ENCODE measurements around the gene RAP1A. TPM values are rescaled to one million over a fixed set of nuclear protein-coding genes. Genes with fewer than 3 reads are reported as not detected.
"Not testable (repeated sequence)": the region's sequence is repeated elsewhere in the genome, so short reads cannot be mapped to it uniquely, and the experiment has no call there.

RAP1A gene
- total RNA-seq, 1 experiment from 2014 or later = 50.9 TPM

DNA sequence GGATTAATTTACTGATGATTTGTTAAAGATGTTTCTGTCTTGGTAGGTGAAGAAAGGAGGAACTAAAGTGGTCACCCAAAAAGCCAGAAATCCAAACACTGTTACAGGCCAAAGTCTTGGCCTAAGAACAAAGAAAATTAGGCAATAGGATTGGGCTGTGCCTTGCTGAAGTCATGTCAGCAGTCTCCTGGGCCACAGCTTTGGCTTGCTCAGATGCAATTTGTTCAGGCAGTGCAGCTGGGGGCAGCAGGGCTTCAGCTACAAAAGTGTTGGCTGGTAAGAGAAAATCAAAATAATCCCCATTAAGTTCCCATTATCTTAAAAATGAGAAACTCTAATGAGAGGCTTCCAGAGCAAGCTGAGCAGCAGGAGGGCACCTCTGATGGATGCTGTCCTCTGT is 14.0 kb upstream of the RAP1A start:
- no peak overlapping the region for H3K27ac ChIP-seq (ENCODE audit: low read depth, low read length, poor library complexity, severe bottlenecking)
- no peaks in the 10 kb centered on the region for H3K4me1 ChIP-seq (ENCODE audit: insufficient read depth, low read length, poor library complexity, severe bottlenecking)
- TF ChIP-seq, protein P1, sequence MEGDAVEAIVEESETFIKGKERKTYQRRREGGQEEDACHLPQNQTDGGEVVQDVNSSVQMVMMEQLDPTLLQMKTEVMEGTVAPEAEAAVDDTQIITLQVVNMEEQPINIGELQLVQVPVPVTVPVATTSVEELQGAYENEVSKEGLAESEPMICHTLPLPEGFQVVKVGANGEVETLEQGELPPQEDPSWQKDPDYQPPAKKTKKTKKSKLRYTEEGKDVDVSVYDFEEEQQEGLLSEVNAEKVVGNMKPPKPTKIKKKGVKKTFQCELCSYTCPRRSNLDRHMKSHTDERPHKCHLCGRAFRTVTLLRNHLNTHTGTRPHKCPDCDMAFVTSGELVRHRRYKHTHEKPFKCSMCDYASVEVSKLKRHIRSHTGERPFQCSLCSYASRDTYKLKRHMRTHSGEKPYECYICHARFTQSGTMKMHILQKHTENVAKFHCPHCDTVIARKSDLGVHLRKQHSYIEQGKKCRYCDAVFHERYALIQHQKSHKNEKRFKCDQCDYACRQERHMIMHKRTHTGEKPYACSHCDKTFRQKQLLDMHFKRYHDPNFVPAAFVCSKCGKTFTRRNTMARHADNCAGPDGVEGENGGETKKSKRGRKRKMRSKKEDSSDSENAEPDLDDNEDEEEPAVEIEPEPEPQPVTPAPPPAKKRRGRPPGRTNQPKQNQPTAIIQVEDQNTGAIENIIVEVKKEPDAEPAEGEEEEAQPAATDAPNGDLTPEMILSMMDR (conservative IDR thresholded peaks at IDR 0.05; ENCODE audit: low read depth, low read length) = no peak
- TF ChIP-seq EZH2 (IDR thresholded peaks at IDR 0.05; ENCODE audit: borderline replicate concordance, low read depth, low read length, poor library complexity, severe bottlenecking) = no peak
- intact Hi-C loops (cut with micrococcal nuclease; ENCODE audit: unreplicated experiment) = no loop called here
- no peaks in the 10 kb centered on the region for H3K36me3 ChIP-seq (ENCODE audit: insufficient read depth, low read length, poor library complexity, severe bottlenecking)
- no peaks in the 10 kb centered on the region for H3K27me3 ChIP-seq (replicated peaks; ENCODE audit: insufficient read depth, low read depth, low read length, poor library complexity)
- BruUV-seq (replicated peaks) = no TSS peak
- H3K4me3 ChIP-seq (ENCODE audit: low read depth, low read length, poor library complexity, severe bottlenecking) = no peak overlapping the region
- no peak for DNase-seq (ENCODE audit: low spot score)
- no peaks in the 10 kb centered on the region for H3K9me3 ChIP-seq (ENCODE audit: low read depth, low read length, poor library complexity, severe bottlenecking)
- ChIA-PET POLR2A (ENCODE audit: low non-redundant PET) (no interaction called here), CTCF (no interaction called here)

DNA sequence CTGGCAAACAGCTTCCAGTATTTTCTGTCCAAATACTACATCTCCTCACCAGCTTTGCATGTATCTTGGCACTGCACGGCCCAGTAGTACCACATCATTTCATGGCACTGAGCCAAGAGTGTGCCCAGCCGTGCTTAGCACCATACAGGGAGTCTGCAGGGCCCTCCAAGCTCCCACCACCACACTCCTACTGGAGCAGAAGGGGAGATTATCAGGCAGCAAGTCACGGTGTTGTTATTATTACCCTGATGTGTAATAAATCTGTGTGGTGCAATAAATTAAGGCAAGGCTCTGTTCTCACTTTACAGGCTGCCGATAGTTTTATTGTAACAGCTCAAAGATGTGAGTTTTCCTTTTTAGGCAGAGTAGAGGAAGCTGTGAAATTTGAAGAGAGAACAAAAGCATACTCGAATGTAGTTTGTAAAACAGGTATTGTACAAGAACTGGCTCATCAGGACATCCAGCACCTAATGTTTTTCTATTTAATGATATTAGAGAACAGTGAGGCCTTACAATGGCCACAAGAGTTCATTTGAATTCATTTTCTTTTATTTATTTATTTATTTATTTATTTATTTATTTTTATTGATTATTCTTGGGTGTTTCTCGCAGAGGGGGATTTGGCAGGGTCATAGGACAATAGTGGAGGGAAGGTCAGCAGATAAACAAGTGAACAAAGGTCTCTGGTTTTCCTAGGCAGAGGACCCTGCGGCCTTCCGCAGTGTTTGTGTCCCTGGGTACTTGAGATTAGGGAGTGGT is 13.0 kb upstream of the RAP1A start:
- BruUV-seq (replicated peaks); H3K9me3 ChIP-seq (ENCODE audit: low read depth, low read length, poor library complexity, severe bottlenecking); DNase-seq (ENCODE audit: low spot score); intact Hi-C loops (cut with micrococcal nuclease; ENCODE audit: unreplicated experiment); H3K4me3 ChIP-seq (ENCODE audit: low read depth, low read length, poor library complexity, severe bottlenecking); H3K36me3 ChIP-seq (ENCODE audit: insufficient read depth, low read length, poor library complexity, severe bottlenecking); POLR2A ChIA-PET (ENCODE audit: low non-redundant PET); H3K4me1 ChIP-seq (ENCODE audit: insufficient read depth, low read length, poor library complexity, severe bottlenecking); H3K27ac ChIP-seq (ENCODE audit: low read depth, low read length, poor library complexity, severe bottlenecking); H3K27me3 ChIP-seq (replicated peaks; ENCODE audit: insufficient read depth, low read depth, low read length, poor library complexity); CTCF ChIA-PET: not testable (repeated sequence)

DNA sequence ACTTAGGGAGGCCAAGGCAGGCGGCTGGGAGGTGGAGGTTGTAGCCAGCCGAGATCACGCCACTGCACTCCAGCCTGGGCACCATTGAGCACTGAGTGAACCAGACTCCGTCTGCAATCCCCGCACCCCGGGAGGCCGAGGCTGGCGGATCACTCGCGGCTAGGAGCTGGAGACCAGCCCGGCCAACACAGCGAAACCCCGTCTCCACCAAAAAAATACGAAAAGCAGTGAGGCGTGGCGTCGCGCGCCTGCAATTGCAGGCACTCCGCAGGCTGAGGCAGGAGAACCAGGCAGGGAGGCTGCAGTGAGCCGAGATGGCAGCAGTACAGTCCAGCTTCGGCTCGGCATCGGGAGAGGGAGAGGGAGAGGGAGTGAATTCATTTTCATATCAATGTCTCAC is 11.1 kb upstream of the RAP1A start:
- H3K27ac ChIP-seq (ENCODE audit: low read depth, low read length, poor library complexity, severe bottlenecking); POLR2A ChIA-PET (ENCODE audit: low non-redundant PET); intact Hi-C loops (cut with micrococcal nuclease; ENCODE audit: unreplicated experiment); BruUV-seq (replicated peaks); H3K9me3 ChIP-seq (ENCODE audit: low read depth, low read length, poor library complexity, severe bottlenecking); H3K4me1 ChIP-seq (ENCODE audit: insufficient read depth, low read length, poor library complexity, severe bottlenecking); DNase-seq (ENCODE audit: low spot score); CTCF ChIA-PET; H3K36me3 ChIP-seq (ENCODE audit: insufficient read depth, low read length, poor library complexity, severe bottlenecking); H3K4me3 ChIP-seq (ENCODE audit: low read depth, low read length, poor library complexity, severe bottlenecking); H3K27me3 ChIP-seq (replicated peaks; ENCODE audit: insufficient read depth, low read depth, low read length, poor library complexity): not testable (repeated sequence)

DNA sequence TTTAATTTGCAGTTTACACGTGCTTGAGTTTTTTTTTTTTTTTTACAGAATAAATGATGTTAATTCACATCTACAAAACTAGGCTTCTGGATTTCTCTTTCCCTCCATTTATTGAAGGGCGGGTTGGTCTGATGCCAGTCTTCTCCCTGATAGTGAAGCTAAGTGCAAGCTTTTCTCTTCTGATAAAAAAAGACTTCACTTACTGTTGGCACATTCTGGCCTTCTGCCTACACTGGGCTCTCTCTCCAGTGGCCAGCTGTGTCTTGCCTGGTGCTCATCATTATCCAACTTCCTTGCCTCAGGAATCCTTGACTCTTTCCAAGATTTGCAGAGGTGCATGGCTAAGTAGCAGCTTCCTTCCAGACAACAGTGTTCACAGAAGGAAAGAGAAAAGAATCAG is 7.6 kb upstream of the RAP1A start:
- H3K9me3 ChIP-seq (ENCODE audit: low read depth, low read length, poor library complexity, severe bottlenecking) = no peaks in the 10 kb centered on the region
- H3K4me1 ChIP-seq (ENCODE audit: insufficient read depth, low read length, poor library complexity, severe bottlenecking) = peaks cover 2% of the 10 kb centered on the region
- H3K4me3 ChIP-seq (ENCODE audit: low read depth, low read length, poor library complexity, severe bottlenecking) = no peak overlapping the region
- H3K36me3 ChIP-seq (ENCODE audit: insufficient read depth, low read length, poor library complexity, severe bottlenecking) = no peaks in the 10 kb centered on the region
- no peak for TF ChIP-seq EZH2 (IDR thresholded peaks at IDR 0.05; ENCODE audit: borderline replicate concordance, low read depth, low read length, poor library complexity, severe bottlenecking)
- TF ChIP-seq, protein P1 (conservative IDR thresholded peaks at IDR 0.05; ENCODE audit: low read depth, low read length) = no peak
- ChIA-PET POLR2A (ENCODE audit: low non-redundant PET) (interaction anchor here (0.6 kb wide), 1 partner anchor 128 kb away, joined by 3 read pairs; no protein-coding TSS in a partner anchor), CTCF (no interaction called here)
- BruUV-seq (replicated peaks) = no TSS peak
- no peak for DNase-seq (ENCODE audit: low spot score)
- H3K27ac ChIP-seq (ENCODE audit: low read depth, low read length, poor library complexity, severe bottlenecking) = no peak overlapping the region
- intact Hi-C loops (cut with micrococcal nuclease; ENCODE audit: unreplicated experiment) = no loop called here
- no peaks in the 10 kb centered on the region for H3K27me3 ChIP-seq (replicated peaks; ENCODE audit: insufficient read depth, low read depth, low read length, poor library complexity)

Measured in A673 (cell line).